Breast epithelium (tissue), 3 donors: ENCODE measurements around the gene EDN3.

Experiments
- CTCF ChIP-seq, 3 donors: fragments of 450-650 bp; IDR thresholded peaks; one replicate each; pipeline ENCODE4 v1.5.1; 2016 to 2017; ENCODE audit warnings: antibody characterized with exemption in 3 of 3, mild to moderate bottlenecking in 3 of 3, moderate library complexity in 3 of 3
- POLR2A ChIP-seq: fragments of 450-650 bp; IDR thresholded peaks from one replicate; pipeline ENCODE4 v1.6.1; 2016; ENCODE audit warnings: antibody characterized with exemption, mild to moderate bottlenecking, moderate library complexity
- POLR2AphosphoS5 ChIP-seq, 3 donors: sonication (generic); formaldehyde crosslinking; IDR thresholded peaks; one replicate each; pipeline ENCODE4 v1.6.1; 2017; ENCODE audit warnings: antibody characterized with exemption in 3 of 3

GRCh38 chr20:59291740-59292383 is 8.5 kb upstream of the EDN3 start:
- no peak for TF ChIP-seq CTCF (IDR thresholded peaks at IDR 0.05)
- TF ChIP-seq POLR2A = no peak
- TF ChIP-seq POLR2AphosphoS5 (IDR thresholded peaks at IDR 0.05) = no peak
